Cardiac ventricle fibroblast (primary cell): Measurements from ENCODE around the gene OR10H1. TPM values are rescaled to one million over a fixed set of nuclear protein-coding genes. Genes with fewer than 3 reads are reported as not detected.

ENCODE experiments used
- total RNA-seq: library from RNA; depleted of rRNA; stranded (reverse); fragments of >200 nt; gene quantifications from 2 replicates; pipeline ENCODE4 v1.2.3, GENCODE V29; 2015

OR10H1 gene
- total RNA-seq: not detected in 2 replicates

GRCh38 chr19:15815306-15815705 lies at the start of gene OR10H1:
Gene OR10H1, minus strand, starts transcription at chr19:15815664. Its CDS starts 7,627 bp downstream, at chr19:15808037.

GRCh38 chr19:15787611-15788155 lies 27.8 kb downstream of the OR10H1 start, which contains the start of gene OR10H5:
Gene OR10H5, plus strand, starts transcription at chr19:15787661. Its CDS starts 6,388 bp downstream, at chr19:15794049.

Other genes with a start within 250 kb of the OR10H1 start
- not detected in 2 replicates for gene CYP4F8, start 200.4 kb downstream of the OR10H1 start, total RNA-seq
- gene CYP4F3, start 174.8 kb downstream of the OR10H1 start, total RNA-seq: not detected in 2 replicates
- gene CYP4F12, start 142.6 kb downstream of the OR10H1 start, total RNA-seq: 0.34 and 0.69 TPM in 2 replicates
- gene OR10H2, start 87.6 kb downstream of the OR10H1 start, total RNA-seq: not detected in 2 replicates
- not detected in 2 replicates for gene OR10H3, start 77.7 kb downstream of the OR10H1 start, total RNA-seq
- gene OR10H5, start 28.0 kb downstream of the OR10H1 start, total RNA-seq: not detected in 2 replicates
- not detected in 2 replicates for gene CYP4F2, start 82.4 kb upstream of the OR10H1 start, total RNA-seq
- gene CYP4F11, start 118.9 kb upstream of the OR10H1 start, total RNA-seq: not detected in 2 replicates
- gene OR10H4, start 133.3 kb upstream of the OR10H1 start, total RNA-seq: not detected in 2 replicates